Measurements from ENCODE around the gene ELOB. TPM values are rescaled to one million over a fixed set of nuclear protein-coding genes. Genes with fewer than 3 reads are reported as not detected.

The ELOB gene
- total RNA-seq, 1 donor = 195 TPM

DNA sequence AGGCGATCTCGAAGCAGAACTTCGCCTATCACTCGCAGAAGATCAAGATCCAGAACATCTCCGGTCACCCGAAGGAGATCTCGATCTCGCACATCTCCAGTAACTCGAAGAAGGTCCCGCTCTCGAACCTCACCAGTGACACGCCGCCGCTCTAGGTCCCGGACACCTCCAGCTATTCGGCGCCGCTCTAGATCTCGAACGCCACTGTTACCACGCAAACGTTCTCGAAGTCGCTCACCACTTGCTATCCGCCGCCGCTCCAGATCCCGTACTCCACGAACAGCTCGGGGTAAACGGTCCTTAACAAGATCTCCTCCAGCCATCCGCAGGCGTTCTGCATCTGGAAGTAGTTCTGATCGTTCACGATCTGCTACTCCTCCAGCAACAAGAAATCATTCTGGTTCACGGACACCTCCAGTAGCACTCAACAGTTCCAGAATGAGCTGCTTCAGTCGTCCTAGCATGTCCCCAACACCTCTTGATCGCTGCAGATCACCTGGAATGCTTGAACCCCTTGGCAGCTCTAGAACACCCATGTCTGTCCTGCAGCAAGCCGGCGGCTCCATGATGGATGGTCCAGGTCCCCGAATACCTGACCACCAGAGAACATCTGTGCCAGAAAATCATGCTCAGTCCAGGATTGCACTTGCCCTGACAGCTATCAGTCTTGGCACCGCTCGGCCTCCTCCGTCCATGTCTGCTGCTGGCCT, 10.5 kb downstream of the ELOB start:
- Histone ChIP-seq H3K4me1 (ENCODE audit: insufficient read depth, low read length) (peaks cover 3% of the 10 kb centered on the region), H2AFZ (ENCODE audit: low read length) (no peak overlapping the region), H3K4me3 (ENCODE audit: insufficient read depth, low read length) (no peak overlapping the region), H3K36me3 (ENCODE audit: insufficient read depth, low read length) (peaks cover 97% of the 10 kb centered on the region), H3K27ac (ENCODE audit: low read depth, low read length) (no peak overlapping the region), H3K27me3 (ENCODE audit: insufficient read depth, low read length) (no peaks in the 10 kb centered on the region), H3K4me2 (ENCODE audit: insufficient read depth, low read length) (no peak overlapping the region), H3K9me3 (ENCODE audit: low read depth, low read length) (no peaks in the 10 kb centered on the region), H3K79me2 (ENCODE audit: insufficient read depth, low read length) (peaks cover 98% of the 10 kb centered on the region), H4K20me1 (ENCODE audit: insufficient read depth, low read length) (peaks cover 90% of the 10 kb centered on the region)
- TF ChIP-seq, protein P1, sequence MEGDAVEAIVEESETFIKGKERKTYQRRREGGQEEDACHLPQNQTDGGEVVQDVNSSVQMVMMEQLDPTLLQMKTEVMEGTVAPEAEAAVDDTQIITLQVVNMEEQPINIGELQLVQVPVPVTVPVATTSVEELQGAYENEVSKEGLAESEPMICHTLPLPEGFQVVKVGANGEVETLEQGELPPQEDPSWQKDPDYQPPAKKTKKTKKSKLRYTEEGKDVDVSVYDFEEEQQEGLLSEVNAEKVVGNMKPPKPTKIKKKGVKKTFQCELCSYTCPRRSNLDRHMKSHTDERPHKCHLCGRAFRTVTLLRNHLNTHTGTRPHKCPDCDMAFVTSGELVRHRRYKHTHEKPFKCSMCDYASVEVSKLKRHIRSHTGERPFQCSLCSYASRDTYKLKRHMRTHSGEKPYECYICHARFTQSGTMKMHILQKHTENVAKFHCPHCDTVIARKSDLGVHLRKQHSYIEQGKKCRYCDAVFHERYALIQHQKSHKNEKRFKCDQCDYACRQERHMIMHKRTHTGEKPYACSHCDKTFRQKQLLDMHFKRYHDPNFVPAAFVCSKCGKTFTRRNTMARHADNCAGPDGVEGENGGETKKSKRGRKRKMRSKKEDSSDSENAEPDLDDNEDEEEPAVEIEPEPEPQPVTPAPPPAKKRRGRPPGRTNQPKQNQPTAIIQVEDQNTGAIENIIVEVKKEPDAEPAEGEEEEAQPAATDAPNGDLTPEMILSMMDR (IDR thresholded peaks at IDR 0.05; ENCODE audit: extremely low read depth, low read depth, low read length) = no peak
- no peak for DNase-seq (ENCODE audit: insufficient read length, low spot score, missing footprints)

DNA sequence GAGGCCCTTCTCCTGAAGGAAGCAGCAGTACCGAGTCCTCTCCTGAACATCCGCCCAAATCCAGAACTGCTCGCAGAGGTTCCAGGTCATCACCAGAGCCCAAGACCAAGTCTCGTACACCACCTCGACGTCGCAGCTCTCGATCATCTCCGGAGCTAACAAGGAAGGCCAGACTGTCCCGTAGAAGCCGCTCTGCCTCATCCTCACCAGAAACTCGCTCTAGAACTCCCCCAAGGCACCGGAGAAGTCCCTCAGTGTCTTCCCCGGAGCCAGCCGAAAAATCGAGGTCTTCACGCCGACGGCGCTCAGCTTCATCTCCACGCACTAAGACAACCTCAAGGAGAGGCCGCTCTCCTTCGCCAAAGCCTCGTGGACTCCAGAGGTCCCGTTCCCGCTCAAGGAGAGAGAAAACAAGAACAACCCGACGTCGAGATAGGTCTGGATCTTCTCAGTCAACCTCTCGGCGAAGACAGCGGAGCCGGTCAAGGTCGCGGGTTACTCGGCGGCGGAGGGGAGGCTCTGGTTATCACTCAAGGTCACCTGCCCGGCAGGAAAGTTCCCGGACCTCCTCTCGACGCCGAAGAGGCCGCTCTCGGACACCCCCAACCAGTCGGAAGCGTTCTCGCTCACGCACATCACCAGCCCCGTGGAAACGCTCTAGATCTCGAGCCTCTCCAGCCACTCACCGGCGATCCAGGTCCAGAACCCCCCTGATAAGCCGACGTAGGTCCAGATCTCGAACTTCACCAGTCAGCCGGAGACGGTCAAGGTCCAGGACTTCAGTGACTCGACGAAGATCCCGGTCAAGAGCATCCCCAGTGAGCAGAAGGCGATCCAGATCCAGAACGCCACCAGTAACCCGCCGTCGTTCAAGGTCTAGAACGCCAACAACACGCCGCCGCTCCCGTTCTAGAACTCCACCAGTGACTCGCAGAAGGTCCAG, 11.3 kb downstream of the ELOB start:
- peaks cover 91% of the 10 kb centered on the region for H4K20me1 ChIP-seq (ENCODE audit: insufficient read depth, low read length)

DNA sequence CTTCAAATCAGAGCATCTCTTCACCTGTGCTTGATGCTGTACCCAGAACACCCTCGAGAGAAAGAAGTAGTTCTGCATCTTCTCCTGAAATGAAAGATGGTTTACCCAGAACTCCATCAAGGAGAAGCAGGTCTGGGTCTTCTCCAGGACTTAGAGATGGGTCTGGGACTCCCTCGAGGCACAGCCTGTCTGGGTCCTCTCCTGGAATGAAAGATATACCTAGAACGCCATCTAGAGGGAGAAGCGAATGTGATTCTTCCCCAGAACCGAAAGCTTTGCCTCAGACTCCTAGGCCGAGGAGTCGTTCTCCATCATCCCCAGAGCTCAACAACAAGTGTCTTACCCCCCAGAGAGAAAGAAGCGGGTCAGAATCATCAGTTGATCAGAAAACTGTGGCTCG, 12.4 kb downstream of the ELOB start:
- DNase-seq (ENCODE audit: insufficient read length, low spot score, missing footprints) = no peak
- Histone ChIP-seq H3K79me2 (ENCODE audit: insufficient read depth, low read length) (peaks cover 100% of the 10 kb centered on the region), H3K9me3 (ENCODE audit: low read depth, low read length) (no peaks in the 10 kb centered on the region), H4K20me1 (ENCODE audit: insufficient read depth, low read length) (peaks cover 94% of the 10 kb centered on the region), H3K36me3 (ENCODE audit: insufficient read depth, low read length) (peaks cover 100% of the 10 kb centered on the region), H3K4me2 (ENCODE audit: insufficient read depth, low read length) (no peak overlapping the region), H3K4me1 (ENCODE audit: insufficient read depth, low read length) (peaks cover 3% of the 10 kb centered on the region), H2AFZ (ENCODE audit: low read length) (no peak overlapping the region), H3K27me3 (ENCODE audit: insufficient read depth, low read length) (no peaks in the 10 kb centered on the region), H3K27ac (ENCODE audit: low read depth, low read length) (no peak overlapping the region), H3K4me3 (ENCODE audit: insufficient read depth, low read length) (no peak overlapping the region)
- TF ChIP-seq, protein P1 (IDR thresholded peaks at IDR 0.05; ENCODE audit: extremely low read depth, low read depth, low read length) = no peak

More for the DNA sequence above, 11.3 kb downstream of the ELOB start:
- Histone ChIP-seq H3K79me2 (ENCODE audit: insufficient read depth, low read length) (peaks cover 100% of the 10 kb centered on the region), H3K27ac (ENCODE audit: low read depth, low read length) (no peak overlapping the region), H3K4me3 (ENCODE audit: insufficient read depth, low read length) (no peak overlapping the region), H3K27me3 (ENCODE audit: insufficient read depth, low read length) (no peaks in the 10 kb centered on the region), H3K9me3 (ENCODE audit: low read depth, low read length) (no peaks in the 10 kb centered on the region), H3K4me2 (ENCODE audit: insufficient read depth, low read length) (no peak overlapping the region), H3K4me1 (ENCODE audit: insufficient read depth, low read length) (peaks cover 3% of the 10 kb centered on the region), H3K36me3 (ENCODE audit: insufficient read depth, low read length) (peaks cover 100% of the 10 kb centered on the region), H2AFZ (ENCODE audit: low read length) (no peak overlapping the region)
- no peak for DNase-seq (ENCODE audit: insufficient read length, low spot score, missing footprints)
- TF ChIP-seq, protein P1 (IDR thresholded peaks at IDR 0.05; ENCODE audit: extremely low read depth, low read depth, low read length) = no peak

DNA sequence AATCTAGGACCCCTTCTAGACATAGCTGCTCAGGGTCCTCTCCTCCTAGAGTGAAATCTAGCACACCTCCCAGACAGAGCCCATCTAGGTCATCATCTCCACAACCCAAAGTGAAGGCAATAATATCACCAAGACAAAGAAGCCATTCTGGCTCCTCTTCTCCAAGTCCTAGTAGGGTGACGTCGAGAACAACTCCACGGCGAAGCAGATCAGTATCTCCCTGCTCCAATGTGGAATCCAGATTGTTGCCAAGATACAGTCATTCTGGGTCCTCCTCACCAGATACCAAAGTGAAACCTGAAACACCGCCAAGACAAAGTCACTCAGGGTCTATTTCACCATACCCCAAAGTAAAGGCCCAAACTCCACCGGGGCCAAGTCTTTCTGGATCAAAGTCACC, 13.9 kb downstream of the ELOB start:
- Histone ChIP-seq H3K27ac (ENCODE audit: low read depth, low read length) (no peak overlapping the region), H4K20me1 (ENCODE audit: insufficient read depth, low read length) (peaks cover 93% of the 10 kb centered on the region), H3K79me2 (ENCODE audit: insufficient read depth, low read length) (peaks cover 100% of the 10 kb centered on the region), H3K27me3 (ENCODE audit: insufficient read depth, low read length) (no peaks in the 10 kb centered on the region), H3K4me1 (ENCODE audit: insufficient read depth, low read length) (peaks cover under 1% of the 10 kb centered on the region), H3K4me2 (ENCODE audit: insufficient read depth, low read length) (no peak overlapping the region), H3K36me3 (ENCODE audit: insufficient read depth, low read length) (peaks cover 100% of the 10 kb centered on the region), H3K4me3 (ENCODE audit: insufficient read depth, low read length) (no peak overlapping the region), H2AFZ (ENCODE audit: low read length) (no peak overlapping the region), H3K9me3 (ENCODE audit: low read depth, low read length) (no peaks in the 10 kb centered on the region)
- TF ChIP-seq, protein P1 (IDR thresholded peaks at IDR 0.05; ENCODE audit: extremely low read depth, low read depth, low read length) = no peak
- DNase-seq (ENCODE audit: insufficient read length, low spot score, missing footprints) = no peak

Data from osteoblast (primary cell).